NOMO-1 treated with DMSO at 0.1 percent for 48 hours (cell line): Measurements from ENCODE around the gene INS.
A peak's percentile ranks its signal among the peaks of the same experiment; 100 is the strongest.

Experiments used
- DNase-seq: peaks from one replicate; lab custom pipeline; 2025; ENCODE audit not compliant: unreplicated experiment; lab: John Stamatoyannopoulos, UW

The INS gene

GRCh38 chr11:2167141-2168045 is 6.4 kb upstream of the INS start:
- DNase-seq, result no peak

- DNase-seq, result no peak
Measured at GRCh38 chr11:2166091-2166851, 5.3 kb upstream of the INS start.

DNA sequence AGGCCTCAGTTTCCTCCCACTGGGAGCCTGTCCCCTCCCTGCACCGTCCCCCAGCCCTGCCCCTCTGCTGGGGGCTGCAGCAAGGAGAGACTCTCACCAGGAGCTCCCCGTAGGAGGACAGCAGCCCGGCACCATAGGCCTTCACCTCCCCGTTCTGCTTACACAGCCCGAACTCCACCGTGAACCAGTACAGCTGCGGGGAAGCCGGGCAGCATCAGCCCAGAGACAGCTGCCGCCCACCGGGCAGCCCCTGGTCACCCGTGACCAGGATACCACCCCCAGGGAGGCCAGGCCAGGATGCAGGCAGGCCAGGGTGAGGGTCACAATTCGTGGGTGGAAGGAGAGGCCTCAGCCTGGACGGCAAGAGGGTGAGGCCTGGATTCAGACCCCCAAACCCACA is 4.6 kb upstream of the INS start:
- DNase-seq, result no peak

- no peak for DNase-seq
Measured at GRCh38 chr11:2164861-2165555, 4.0 kb upstream of the INS start.

DNA sequence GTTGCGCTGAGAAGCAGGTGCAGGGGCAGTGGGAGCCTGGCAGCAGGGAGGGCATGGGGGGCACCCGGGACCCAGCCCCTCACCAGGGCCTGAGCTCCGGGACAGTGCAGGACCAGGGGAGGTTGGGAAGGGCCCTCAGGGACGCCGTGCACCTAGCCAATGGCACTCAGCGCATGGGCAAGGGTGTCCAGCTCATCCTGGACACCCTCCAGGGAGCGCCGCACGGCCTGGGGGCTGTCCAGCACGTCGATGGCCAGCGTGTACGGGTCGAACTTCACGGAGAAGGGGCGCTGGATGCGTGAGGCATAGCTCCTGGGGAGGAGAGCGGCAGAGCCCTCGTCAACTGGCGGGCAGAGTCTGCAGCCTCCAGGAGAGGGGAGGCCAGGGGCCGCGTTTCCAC is 3.1 kb upstream of the INS start:
- DNase-seq, result no peak

GRCh38 chr11:2163428-2163978 is 2.5 kb upstream of the INS start:
- DNase-seq, result no peak

- no peak for DNase-seq
Measured at GRCh38 chr11:2159536-2160413, 1.2 kb downstream of the INS start.

DNA sequence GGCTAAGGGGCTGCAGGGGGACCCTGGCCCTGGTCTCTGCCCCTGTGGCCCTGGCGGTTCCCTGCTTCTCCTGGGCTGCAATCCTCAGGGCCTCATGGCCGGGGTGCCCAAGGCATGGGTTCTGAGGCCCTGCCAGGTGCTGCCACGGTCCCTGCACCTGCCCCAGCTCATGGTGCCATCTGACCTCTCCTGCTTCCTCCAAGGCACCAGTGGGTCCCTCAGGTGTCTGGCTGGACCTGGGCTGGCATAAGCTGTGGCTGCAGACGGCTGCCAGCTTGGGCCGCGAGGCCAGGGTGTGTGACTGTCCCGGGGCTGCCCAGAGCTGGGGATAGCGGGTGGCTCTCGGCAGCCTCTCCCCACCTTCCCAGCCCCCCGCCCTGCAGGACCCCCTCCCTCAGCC is 2.0 kb downstream of the INS start:
- no peak for DNase-seq

GRCh38 chr11:2158296-2158737 is 2.7 kb downstream of the INS start:
- DNase-seq, result no peak

- no peak for DNase-seq
Measured at GRCh38 chr11:2157294-2158040, 3.5 kb downstream of the INS start.

GRCh38 chr11:2156416-2157182 is 4.4 kb downstream of the INS start:
- DNase-seq, result peak; percentile 5

- no peak for DNase-seq
Measured at GRCh38 chr11:2155511-2155910, 5.5 kb downstream of the INS start.

DNA sequence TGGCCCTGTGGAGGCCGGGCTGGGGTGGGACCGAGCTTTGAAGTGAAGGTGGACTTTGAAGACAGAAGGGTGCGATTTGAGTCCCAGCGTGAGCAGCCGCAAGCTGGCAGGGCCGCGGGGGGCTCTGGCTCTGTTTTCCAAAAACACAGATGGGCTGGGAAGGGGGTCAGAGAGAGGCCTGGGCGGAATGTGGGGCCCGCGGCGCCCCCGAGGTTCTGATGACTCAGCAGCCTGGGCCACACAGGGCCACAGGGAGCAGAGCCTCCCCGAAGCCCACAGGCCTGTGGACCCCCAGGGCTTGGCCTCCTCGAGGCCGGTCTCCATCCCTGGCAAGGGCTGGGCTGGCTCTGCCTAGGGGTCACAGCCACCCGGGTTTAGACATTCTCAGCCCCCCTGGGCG is 6.1 kb downstream of the INS start:
- no peak for DNase-seq

GRCh38 chr11:2154195-2154585 is 6.8 kb downstream of the INS start:
- no peak for DNase-seq

- no peak for DNase-seq
Measured at GRCh38 chr11:2153581-2154194, 7.3 kb downstream of the INS start.

DNA sequence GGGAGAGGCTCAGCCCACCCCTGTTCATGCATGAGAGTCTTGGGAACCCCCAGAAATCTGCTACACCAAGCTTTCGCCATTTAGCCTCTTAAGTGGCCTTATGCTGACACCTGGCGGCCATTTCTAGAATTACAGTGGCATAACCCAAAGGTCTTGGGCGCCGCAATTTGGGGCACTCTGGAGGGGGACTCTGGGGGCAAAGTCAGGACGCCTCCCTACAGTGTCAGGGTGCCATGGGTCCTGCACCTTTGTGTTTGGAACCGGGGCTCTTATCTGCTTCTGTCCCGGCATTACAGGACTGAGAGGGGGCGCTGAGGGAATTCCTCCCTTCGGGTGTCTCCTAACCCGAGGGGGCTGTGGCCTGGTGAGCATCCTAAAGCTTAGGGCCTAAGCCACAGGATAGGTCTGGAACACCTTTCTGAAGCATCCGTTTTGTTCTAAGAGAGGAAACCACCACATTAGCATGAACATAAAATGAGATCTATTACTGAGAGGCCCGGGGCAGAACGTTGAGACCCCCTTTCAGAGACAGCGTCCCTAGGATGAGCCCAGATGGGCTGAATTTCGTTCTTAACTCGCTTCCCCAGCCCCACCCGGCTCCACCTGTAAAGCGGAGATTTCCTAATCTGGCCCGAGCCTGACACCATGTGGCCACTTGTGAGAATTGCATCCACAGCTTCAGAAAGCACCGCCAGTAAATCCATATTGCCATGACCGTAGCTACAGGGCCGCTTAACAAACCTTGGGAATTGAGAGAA is 9.3 kb downstream of the INS start:
- DNase-seq, result peak; percentile 71
